GM19468 (cell line): Measurements from ENCODE around the gene MEAK7.

ENCODE experiments used
- ATAC-seq: cut with Tn5 transposase; IDR thresholded peaks from one replicate; pipeline ENCODE4 v1.9.1; 2021; ENCODE audit warnings: mild to moderate bottlenecking, moderate library complexity, moderate number of reproducible peaks; ENCODE audit not compliant: unreplicated experiment; ENCODE audit errors: extremely low read depth

The MEAK7 gene

GRCh38 chr16:84514295-84514873 is 9.9 kb upstream of the MEAK7 start:
- no peak for ATAC-seq

DNA sequence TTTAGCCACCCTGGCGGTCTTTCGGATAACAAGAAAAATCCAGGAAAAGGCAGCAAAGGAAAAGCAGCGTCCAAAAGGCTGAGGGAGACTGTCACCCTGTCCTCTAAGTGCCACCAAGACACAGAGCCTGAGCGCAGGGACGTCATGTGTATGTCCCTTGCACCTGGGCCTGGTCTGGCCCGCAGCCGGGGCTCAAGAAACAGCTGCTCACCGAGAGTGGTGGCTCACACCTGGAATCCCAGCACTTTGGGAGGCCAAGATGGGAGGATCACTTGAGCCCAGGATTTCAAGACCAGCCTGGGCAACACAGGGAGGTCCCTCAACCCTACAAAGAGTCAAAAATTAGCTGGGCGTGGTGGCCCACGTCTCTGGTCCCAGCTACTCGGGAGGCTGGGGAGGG is 9.2 kb upstream of the MEAK7 start:
- no peak for ATAC-seq

GRCh38 chr16:84513123-84513522 is 8.7 kb upstream of the MEAK7 start:
- no peak for ATAC-seq

DNA sequence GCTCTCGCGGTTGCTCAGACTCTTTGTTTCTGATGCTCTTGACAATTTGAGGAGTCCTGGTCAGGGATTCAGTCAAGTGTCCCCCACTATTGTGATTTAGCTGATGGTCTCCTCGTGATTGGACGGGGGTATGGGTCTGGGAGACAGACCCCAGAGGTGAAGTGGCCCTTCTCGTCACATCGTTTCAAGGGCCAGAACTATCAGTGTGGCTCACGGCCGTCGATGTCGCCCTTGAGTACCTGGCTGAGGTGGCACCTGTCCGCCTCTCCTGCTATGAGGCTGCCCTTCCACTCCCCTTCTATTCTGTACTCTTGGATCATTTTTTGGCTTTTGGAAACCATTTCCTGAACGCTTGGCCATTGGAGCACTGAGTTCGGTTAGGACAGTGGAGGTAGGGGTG is 7.4 kb upstream of the MEAK7 start:
- no peak for ATAC-seq

DNA sequence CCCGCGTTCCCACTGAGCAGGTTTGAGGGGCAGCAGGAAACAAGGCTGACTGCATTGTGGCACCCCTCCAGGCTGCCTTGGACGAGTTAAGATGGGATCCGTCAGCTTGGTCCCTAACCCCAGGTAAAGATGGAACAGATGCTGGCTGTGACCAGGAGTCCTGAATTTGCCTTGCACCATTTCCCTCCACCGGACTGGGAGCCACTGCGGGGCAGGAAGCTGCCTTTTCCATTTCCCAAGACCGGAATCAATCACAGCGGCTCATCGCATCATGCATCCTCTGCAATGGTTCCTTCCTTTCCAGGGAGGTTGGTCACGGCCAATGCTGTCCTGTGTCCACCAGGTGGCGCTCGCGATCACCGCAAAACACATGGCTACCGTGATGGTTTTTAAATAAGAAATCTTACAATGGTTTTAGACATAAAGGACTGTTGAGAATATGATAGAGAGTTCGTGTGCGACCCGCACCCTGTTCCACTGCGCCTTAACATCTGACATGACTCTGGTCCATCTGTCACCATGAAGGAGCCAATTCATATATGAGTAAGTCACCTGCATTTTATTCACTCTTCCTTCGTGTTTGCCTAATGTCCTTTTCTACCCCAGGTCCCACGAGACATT is 6.8 kb upstream of the MEAK7 start:
- no peak for ATAC-seq

GRCh38 chr16:84509032-84509950 is 4.8 kb upstream of the MEAK7 start:
- no peak for ATAC-seq

DNA sequence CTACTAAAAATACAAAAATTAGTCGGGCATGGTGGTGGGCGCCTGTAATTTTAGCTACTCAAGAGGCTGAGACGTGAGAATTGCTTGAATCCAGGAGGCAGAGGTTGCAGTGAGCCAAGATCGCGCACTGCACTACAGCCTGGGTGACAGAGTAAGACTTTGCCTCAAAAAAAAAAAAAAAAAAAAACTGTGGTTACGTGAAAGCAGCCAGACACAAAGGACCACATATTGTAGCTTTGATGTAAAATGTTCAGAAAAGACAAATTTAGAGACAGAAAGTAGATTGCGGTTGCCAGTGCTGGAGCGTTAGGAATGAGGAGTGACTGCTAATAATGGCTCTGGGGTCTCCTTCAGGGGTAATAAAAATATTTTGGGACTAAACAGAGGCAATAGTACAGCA is 4.0 kb upstream of the MEAK7 start:
- ATAC-seq = no peak

- ATAC-seq = no peak
Measured at GRCh38 chr16:84507011-84507982, 2.8 kb upstream of the MEAK7 start.

DNA sequence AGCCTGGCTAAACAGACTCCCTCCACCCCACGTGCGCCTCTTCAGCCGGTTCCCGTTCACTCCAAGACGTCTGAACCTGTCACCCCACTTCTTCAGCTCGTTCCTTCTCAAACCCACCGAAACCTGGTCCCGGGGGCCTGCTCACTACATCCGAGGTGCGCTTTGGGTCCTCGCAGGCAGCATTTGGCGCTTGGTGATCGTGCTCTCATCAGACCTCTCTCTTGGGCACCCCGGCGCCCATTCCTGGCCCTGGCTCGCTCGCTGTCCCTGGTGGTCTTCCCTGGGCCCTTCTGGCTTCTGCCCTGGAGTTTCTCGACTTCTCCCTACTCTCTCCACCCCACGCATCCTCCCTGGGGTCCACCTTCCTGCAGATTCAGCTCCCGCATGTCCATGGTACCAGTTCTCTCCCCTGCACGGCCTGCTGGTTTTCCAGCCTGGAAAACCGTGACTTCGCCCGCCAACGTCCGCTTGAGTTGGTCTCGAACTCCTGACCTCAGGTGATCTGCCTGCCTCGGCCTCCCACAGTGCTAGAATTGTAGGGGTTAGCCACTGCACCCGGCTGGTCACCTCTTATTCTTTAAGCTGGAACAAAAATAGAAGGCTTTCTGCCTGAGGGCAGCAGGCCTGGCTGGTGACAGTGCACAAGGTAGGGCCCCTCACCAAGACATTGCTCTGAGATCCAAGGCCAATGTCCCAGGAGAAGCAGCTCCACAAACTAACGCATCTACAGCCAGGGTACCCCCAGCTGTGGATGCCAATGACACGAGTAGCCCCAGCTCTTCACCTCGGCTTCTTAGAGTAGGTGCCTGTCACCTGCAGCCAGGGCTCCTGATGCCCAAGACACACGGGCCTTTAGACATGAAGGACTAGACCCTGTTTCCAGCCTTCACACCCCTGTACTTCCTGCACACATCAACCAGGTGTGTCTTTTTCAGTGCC is 1.1 kb upstream of the MEAK7 start:
- no peak for ATAC-seq

GRCh38 chr16:84503751-84504395 is 586 bp downstream of the MEAK7 start:
- no peak for ATAC-seq

- ATAC-seq = no peak
Measured at GRCh38 chr16:84502581-84502980, 1.9 kb downstream of the MEAK7 start.

DNA sequence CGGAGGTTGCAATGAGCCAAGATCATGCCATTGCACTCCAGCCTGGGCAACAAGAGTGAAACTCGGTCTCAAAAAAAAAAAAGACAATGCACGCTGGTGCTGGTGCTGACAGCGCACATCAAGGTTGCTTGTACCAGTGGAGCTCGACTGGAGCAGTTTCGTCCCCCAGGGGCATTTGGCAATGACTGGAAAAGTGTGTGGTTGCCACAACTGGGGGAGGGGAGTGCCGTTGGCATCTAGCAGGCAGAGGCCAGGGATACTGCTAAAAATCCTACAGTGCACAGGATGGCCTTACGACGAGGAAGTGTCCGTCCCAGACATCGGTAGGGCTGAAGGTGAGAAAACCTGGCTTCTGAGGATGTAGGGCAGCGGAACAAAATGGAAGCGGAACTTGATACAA is 2.4 kb downstream of the MEAK7 start:
- ATAC-seq = no peak

DNA sequence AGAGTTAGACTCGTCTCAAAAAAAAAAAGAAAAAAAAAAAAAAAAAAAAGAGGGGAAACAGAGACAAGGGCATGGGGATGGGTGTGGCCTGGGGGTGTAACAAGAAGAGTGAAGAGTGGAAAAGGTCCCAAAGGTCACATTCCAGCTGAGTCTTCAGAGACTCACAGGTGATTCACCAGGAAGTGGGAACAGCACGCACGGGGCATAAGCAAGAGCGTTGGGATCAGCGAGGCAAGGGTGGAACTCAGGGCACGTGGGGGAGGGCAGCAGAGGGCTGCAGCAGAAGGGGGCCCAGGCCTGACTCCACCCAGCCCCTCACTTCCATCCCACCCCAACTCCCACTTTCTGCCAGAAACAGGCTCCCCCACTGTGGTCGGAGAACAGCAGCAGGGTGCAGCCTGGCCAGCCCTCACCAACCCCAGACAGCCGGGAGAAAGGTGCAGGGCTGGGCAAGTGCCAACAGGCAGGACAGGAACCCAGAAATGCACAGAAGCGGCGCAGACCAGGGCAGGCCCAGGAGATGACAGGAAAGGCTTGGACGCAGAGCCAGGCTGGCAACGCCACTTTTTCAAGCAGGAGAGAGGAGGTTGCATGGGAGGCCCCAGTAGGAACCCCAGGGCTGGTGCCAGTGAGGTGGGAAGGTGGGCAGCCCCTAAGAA is 3.3 kb downstream of the MEAK7 start:
- ATAC-seq = no peak

DNA sequence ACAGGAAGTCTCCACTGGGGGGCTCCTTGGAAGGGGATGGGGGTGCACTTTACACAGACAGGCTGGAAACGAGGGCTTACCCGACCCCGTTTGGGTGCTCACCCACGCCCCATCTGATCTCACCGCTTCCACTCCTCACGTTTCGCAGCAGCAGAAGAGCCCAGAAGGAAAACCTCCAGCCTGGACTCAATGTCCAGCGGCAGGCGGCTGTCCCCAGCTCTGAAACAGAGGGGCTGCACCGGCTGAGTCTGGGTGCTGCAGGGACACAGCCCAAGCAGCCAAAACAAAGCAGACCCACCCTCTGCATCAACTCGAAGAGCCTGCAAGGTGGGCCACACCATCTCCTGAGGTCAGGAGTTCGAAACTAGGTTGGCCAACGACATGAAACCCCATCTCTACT is 3.9 kb downstream of the MEAK7 start:
- no peak for ATAC-seq

DNA sequence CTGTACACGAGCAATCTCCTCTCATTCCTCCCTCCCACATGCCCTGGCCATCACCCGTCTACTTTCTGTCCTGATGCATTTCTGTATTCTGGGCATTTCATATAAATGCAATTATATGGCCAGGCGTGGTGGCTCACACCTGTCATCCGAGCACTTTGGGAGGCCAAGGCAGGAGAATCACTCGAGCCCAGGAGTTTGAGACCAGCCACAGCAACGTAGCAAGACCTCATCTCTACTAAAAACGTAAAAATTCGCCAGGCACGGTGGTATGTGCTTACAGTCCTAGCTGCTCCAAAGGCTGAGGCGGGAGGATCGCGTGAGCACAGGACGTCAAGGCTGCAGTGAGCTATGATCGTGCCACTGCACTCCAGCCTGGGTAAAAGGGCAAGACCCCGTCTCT is 4.8 kb downstream of the MEAK7 start:
- ATAC-seq = no peak

GRCh38 chr16:84498859-84499620 is 5.4 kb downstream of the MEAK7 start:
- no peak for ATAC-seq

GRCh38 chr16:84498223-84498610 is 6.2 kb downstream of the MEAK7 start:
- ATAC-seq = no peak
